DMS114 treated with DMSO at 0.1 percent for 48 hours (cell line): Measurements from ENCODE around the gene NT5E.
"Not testable (repeated sequence)": the region's sequence is repeated elsewhere in the genome, so short reads cannot be mapped to it uniquely, and the experiment has no call there.

Source experiments
- DNase-seq: peaks from one replicate; lab custom pipeline; 2025; ENCODE audit not compliant: unreplicated experiment; lab: John Stamatoyannopoulos, UW

Gene NT5E

GRCh38 chr6:85484948-85485347, 35.1 kb downstream of the NT5E start:
- no peak for DNase-seq

GRCh38 chr6:85490516-85491248, 40.8 kb downstream of the NT5E start:
- no peak for DNase-seq

- DNase-seq, result no peak
Measured at GRCh38 chr6:85493389-85493788, 43.5 kb downstream of the NT5E start.

GRCh38 chr6:85494547-85495536, 45.0 kb downstream of the NT5E start:
- DNase-seq, result no peak

GRCh38 chr6:85496009-85496579, 46.2 kb downstream of the NT5E start:
- DNase-seq, result no peak

GRCh38 chr6:85496856-85497255, 47.0 kb downstream of the NT5E start:
- DNase-seq, result no peak

GRCh38 chr6:85498596-85499258, 48.8 kb downstream of the NT5E start:
- DNase-seq, result no peak

- DNase-seq, result no peak
Measured at GRCh38 chr6:85506441-85507093, 56.7 kb downstream of the NT5E start.

GRCh38 chr6:85516168-85516567, 66.3 kb downstream of the NT5E start:
- DNase-seq, result no peak

GRCh38 chr6:85524281-85524680, 74.4 kb downstream of the NT5E start:
- DNase-seq, result not testable (repeated sequence)

- no peak for DNase-seq
Measured at GRCh38 chr6:85537055-85537494, 87.2 kb downstream of the NT5E start.

- DNase-seq, result no peak
Measured at GRCh38 chr6:85544776-85545175, 94.9 kb downstream of the NT5E start.
